MM.1S (cell line): ENCODE data around the gene KRTAP12-3.

Experiments
- DNase-seq: peaks from one replicate; pipeline ENCODE4 v3.0.0-alpha.2; 2015
- H2AFZ ChIP-seq: fragments of 300-600 bp; sonication (generic); 2 replicates; pipeline ENCODE4 v1.6.0; 2016; ENCODE audit warnings: antibody characterized with exemption, low read length
- H3F3A ChIP-seq: fragments of 300-600 bp; sonication (generic); 2 replicates; pipeline ENCODE4 v1.6.1; 2016; ENCODE audit warnings: mild to moderate bottlenecking, antibody characterized with exemption, low read length, moderate library complexity, mixed read lengths; ENCODE audit not compliant: insufficient read depth
- H3K27ac ChIP-seq: fragments of 300-600 bp; sonication (generic); 2 replicates; pipeline ENCODE4 v1.5.1; 2016; ENCODE audit warnings: mild to moderate bottlenecking, low read length
- H3K27me3 ChIP-seq: fragments of 300-600 bp; sonication (generic); replicated peaks from 2 replicates; pipeline ENCODE4 v1.6.0; 2016; ENCODE audit warnings: low read length; ENCODE audit not compliant: insufficient read depth
- H3K36me3 ChIP-seq: fragments of 300-600 bp; sonication (generic); replicated peaks from 2 replicates; pipeline ENCODE4 v1.6.1; 2016; ENCODE audit warnings: mild to moderate bottlenecking, low read length, mixed read lengths; ENCODE audit not compliant: insufficient read depth
- H3K4me1 ChIP-seq: fragments of 300-600 bp; sonication (generic); 2 replicates; pipeline ENCODE4 v1.6.1; 2016; ENCODE audit warnings: low read length, mixed read lengths
- H3K4me2 ChIP-seq: fragments of 300-600 bp; sonication (generic); 2 replicates; pipeline ENCODE4 v1.6.0; 2016; ENCODE audit warnings: low read depth, low read length
- H3K4me3 ChIP-seq: fragments of 300-600 bp; sonication (generic); 2 replicates; pipeline ENCODE4 v1.5.1; 2016; ENCODE audit warnings: low read length, mixed read lengths
- H3K79me2 ChIP-seq: fragments of 300-600 bp; sonication (generic); 2 replicates; pipeline ENCODE4 v1.6.1; 2016; ENCODE audit warnings: mixed run types, low read length, mixed read lengths
- H3K9ac ChIP-seq: fragments of 300-600 bp; sonication (generic); 2 replicates; pipeline ENCODE4 v1.6.1; 2016; ENCODE audit warnings: low read length, mixed read lengths
- H3K9me2 ChIP-seq: fragments of 300-600 bp; sonication (generic); replicated peaks from 2 replicates; pipeline ENCODE4 v1.6.1; 2016; ENCODE audit warnings: mild to moderate bottlenecking, low read length, mixed read lengths; ENCODE audit not compliant: insufficient read depth
- H3K9me3 ChIP-seq: fragments of 300-600 bp; sonication (generic); replicated peaks from 2 replicates; pipeline ENCODE4 v1.6.1; 2016; ENCODE audit warnings: mild to moderate bottlenecking, low read length, mixed read lengths; ENCODE audit not compliant: insufficient read depth
- H4K20me1 ChIP-seq: fragments of 300-600 bp; sonication (generic); 2 replicates; pipeline ENCODE4 v1.6.1; 2016; ENCODE audit warnings: mild to moderate bottlenecking, low read length, moderate library complexity, mixed read lengths; ENCODE audit not compliant: insufficient read depth
- EZH2 ChIP-seq: fragments of 300-600 bp; sonication (generic); optimal IDR thresholded peaks from 2 replicates; pipeline ENCODE3; 2017; ENCODE audit warnings: low read depth, mild to moderate bottlenecking, antibody characterized with exemption, low read length, mixed read lengths
- EZH2phosphoT487 ChIP-seq: fragments of 300-600 bp; sonication (generic); IDR thresholded peaks from 2 replicates; pipeline ENCODE4 v1.6.1; 2018; ENCODE audit warnings: antibody characterized with exemption, low read length
- TF ChIP-seq, protein P1 (sequence below): fragments of 300-600 bp; sonication (generic); IDR thresholded peaks from 2 replicates; pipeline ENCODE4 v1.5.1; 2016; ENCODE audit warnings: antibody characterized with exemption, low read length, mixed read lengths

KRTAP12-3 gene

DNA sequence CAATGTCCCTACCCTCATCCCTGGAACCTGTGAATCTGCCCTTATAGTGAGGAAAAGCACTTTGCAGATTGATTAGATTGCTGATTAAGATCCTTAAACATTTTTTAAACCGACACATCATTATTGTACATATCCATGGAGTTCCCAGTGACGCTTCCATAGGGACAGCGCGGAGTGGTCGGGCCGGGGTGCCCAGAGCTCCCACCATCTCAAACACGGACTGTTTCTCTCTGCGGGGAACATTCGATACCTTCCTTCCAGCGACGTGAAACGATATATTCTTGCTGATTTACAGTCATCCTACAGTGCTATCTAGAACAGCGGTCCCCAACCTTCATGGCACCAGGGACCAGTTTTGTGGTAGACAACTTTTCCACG is 43.3 kb downstream of the KRTAP12-3 start:
- H3K4me1 ChIP-seq: no peaks in the 10 kb centered on the region
- no peak for DNase-seq

DNA sequence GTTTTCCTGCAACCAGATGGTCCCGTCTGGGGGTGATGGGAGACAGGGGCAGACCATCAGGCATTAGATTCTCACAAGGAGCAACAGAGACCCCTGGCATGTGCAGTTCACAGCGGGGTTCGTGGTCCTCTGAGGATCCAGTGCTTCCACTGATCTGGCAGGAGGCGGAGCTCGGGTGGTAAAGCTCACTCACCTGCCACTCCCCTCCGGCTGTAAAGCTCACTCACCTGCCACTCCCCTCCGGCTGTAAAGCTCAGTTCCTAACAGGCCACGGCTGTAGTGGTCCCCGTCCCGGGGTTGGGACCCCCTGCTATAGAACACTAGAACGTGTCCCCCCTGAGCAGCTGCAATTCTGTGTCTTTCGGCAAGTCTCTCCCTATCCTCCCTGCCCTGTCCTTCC is 43.8 kb downstream of the KRTAP12-3 start:
- TF ChIP-seq EZH2: no peak
- no peak for TF ChIP-seq EZH2phosphoT487
- TF ChIP-seq, protein P1, sequence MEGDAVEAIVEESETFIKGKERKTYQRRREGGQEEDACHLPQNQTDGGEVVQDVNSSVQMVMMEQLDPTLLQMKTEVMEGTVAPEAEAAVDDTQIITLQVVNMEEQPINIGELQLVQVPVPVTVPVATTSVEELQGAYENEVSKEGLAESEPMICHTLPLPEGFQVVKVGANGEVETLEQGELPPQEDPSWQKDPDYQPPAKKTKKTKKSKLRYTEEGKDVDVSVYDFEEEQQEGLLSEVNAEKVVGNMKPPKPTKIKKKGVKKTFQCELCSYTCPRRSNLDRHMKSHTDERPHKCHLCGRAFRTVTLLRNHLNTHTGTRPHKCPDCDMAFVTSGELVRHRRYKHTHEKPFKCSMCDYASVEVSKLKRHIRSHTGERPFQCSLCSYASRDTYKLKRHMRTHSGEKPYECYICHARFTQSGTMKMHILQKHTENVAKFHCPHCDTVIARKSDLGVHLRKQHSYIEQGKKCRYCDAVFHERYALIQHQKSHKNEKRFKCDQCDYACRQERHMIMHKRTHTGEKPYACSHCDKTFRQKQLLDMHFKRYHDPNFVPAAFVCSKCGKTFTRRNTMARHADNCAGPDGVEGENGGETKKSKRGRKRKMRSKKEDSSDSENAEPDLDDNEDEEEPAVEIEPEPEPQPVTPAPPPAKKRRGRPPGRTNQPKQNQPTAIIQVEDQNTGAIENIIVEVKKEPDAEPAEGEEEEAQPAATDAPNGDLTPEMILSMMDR: no peak
- Histone ChIP-seq H3K9me2 (no peaks in the 10 kb centered on the region), H3K4me3 (no peak overlapping the region), H2AFZ (no peak overlapping the region), H3K4me2 (no peak overlapping the region), H3K9me3 (no peaks in the 10 kb centered on the region), H3K9ac (no peak overlapping the region), H3F3A (no peaks in the 10 kb centered on the region), H3K36me3 (no peaks in the 10 kb centered on the region), H3K79me2 (no peaks in the 10 kb centered on the region), H4K20me1 (no peaks in the 10 kb centered on the region), H3K27ac (no peak overlapping the region), H3K4me1 (no peaks in the 10 kb centered on the region), H3K27me3 (peaks cover 90% of the 10 kb centered on the region)
- DNase-seq: no peak

More for the DNA sequence above, 43.3 kb downstream of the KRTAP12-3 start:
- H4K20me1 ChIP-seq: no peaks in the 10 kb centered on the region
- H2AFZ ChIP-seq: no peak overlapping the region
- TF ChIP-seq EZH2: no peak
- TF ChIP-seq, protein P1: no peak
- no peak for TF ChIP-seq EZH2phosphoT487
- H3K9me2 ChIP-seq: no peaks in the 10 kb centered on the region
- no peak overlapping the region for H3K27ac ChIP-seq
- H3K9ac ChIP-seq: no peak overlapping the region
- H3K4me3 ChIP-seq: no peak overlapping the region
- no peaks in the 10 kb centered on the region for H3F3A ChIP-seq
- H3K4me2 ChIP-seq: no peak overlapping the region
- H3K36me3 ChIP-seq: no peaks in the 10 kb centered on the region
- H3K9me3 ChIP-seq: no peaks in the 10 kb centered on the region
- peaks cover 90% of the 10 kb centered on the region for H3K27me3 ChIP-seq
- no peaks in the 10 kb centered on the region for H3K79me2 ChIP-seq

DNA sequence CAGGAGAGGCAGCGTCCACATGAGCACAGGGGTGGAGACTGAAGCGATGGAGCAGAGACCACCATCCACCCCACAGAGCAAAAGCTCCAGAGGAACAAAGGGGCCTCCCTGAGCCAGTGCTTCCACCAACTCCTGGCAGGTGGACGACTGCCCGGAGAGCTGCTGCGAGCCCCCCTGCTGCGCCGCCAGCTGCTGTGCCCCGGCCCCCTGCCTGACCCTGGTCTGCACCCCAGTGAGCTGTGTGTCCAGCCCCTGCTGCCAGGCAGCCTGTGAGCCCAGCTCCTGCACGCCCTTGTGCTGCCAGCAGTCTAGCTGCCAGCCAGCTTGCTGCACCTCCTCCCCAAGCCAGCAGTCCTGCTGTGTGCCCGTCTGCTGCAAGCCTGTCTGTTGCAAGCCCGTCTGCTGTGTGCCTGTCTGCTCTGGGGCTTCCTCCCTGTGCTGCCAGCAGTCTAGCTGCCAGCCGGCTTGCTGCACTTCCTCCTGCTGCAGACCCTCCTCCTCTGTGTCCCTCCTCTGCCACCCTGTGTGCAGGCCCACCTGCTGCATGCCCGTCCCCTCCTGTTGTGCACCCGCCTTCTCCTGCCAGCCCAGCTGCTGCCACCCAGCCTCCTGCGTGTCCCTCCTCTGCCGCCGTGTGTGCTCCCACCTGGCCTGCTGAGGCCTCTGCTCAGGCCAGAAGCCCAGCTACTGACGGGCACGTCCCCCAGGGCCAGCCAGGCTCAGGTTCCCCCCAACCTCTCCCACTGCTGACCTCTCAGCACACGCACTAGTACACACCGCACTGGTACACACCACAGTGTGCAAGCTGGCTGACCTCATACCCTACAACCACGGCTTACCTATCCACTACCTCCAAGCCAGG is 44.6 kb downstream of the KRTAP12-3 start:
- Histone ChIP-seq H4K20me1 (no peaks in the 10 kb centered on the region), H3K4me2 (no peak overlapping the region), H3K4me1 (no peaks in the 10 kb centered on the region), H3K9me3 (no peaks in the 10 kb centered on the region), H3K79me2 (no peaks in the 10 kb centered on the region), H3K4me3 (no peak overlapping the region), H3K9me2 (no peaks in the 10 kb centered on the region), H3K36me3 (no peaks in the 10 kb centered on the region), H2AFZ (no peak overlapping the region), H3K27ac (no peak overlapping the region), H3K9ac (no peak overlapping the region), H3F3A (no peaks in the 10 kb centered on the region), H3K27me3 (peaks cover 90% of the 10 kb centered on the region)
- no peak for DNase-seq
- TF ChIP-seq EZH2 (no peak), EZH2phosphoT487 (no peak)
- TF ChIP-seq, protein P1: no peak
